WERI-Rb-1 (cell line): ENCODE data around the gene HSD17B13.

ENCODE experiments used
- DNase-seq: peaks from one replicate; pipeline ENCODE4 v3.0.0-alpha.2; 2020
- H3K27ac ChIP-seq: fragments of 250-450 bp; sonication (Bioruptor Pico); 2 replicates; pipeline ENCODE4 v1.5.1; 2020; ENCODE audit warnings: mild to moderate bottlenecking, moderate library complexity
- H3K27me3 ChIP-seq: fragments of 250-450 bp; sonication (Bioruptor Pico); 2 replicates; pipeline ENCODE4 v1.5.1; 2021; ENCODE audit warnings: mild to moderate bottlenecking, low read depth, moderate library complexity; ENCODE audit not compliant: insufficient read depth, severe bottlenecking
- H3K36me3 ChIP-seq: fragments of 250-450 bp; sonication (Bioruptor Pico); 2 replicates; pipeline ENCODE4 v1.5.1; 2020; ENCODE audit warnings: mild to moderate bottlenecking, moderate library complexity
- H3K4me3 ChIP-seq: 2 replicates; pipeline ENCODE4 v1.5.1; 2011; ENCODE audit warnings: low read depth, mild to moderate bottlenecking, control low read depth, low read length
- H3K9me3 ChIP-seq: fragments of 250-450 bp; sonication (Bioruptor Pico); 2 replicates; pipeline ENCODE4 v1.5.1; 2021; ENCODE audit warnings: mild to moderate bottlenecking, moderate library complexity; ENCODE audit not compliant: severe bottlenecking
- CTCF ChIP-seq: IDR thresholded peaks from 2 replicates; pipeline ENCODE4 v1.5.1; 2011; ENCODE audit warnings: low read depth, mild to moderate bottlenecking, control low read depth, inconsistent platforms, low read length

Gene HSD17B13

GRCh38 chr4:87322754-87323153 lies at the start of gene HSD17B13:
HSD17B13 (minus strand) TSS chr4:87322882; CDS start chr4:87322841, 41 bp downstream.
- Histone ChIP-seq H3K27ac (no peak within 1 kb of the TSS), H3K4me3 (no peak within 1 kb of the TSS), H3K36me3 (no peaks in the 10 kb centered on the region), H3K9me3 (no peaks in the 10 kb centered on the region), H3K27me3 (no peaks in the 10 kb centered on the region)
- DNase-seq: no peak
- TF ChIP-seq CTCF: no peak

GRCh38 chr4:87370068-87370467 lies 47.4 kb upstream of the HSD17B13 start:
- no peak for TF ChIP-seq CTCF
- H3K36me3 ChIP-seq: no peaks in the 10 kb centered on the region
- no peak overlapping the region for H3K4me3 ChIP-seq
- H3K27me3 ChIP-seq: no peaks in the 10 kb centered on the region
- no peaks in the 10 kb centered on the region for H3K9me3 ChIP-seq
- no peak for DNase-seq
- H3K27ac ChIP-seq: no peak overlapping the region

GRCh38 chr4:87366521-87367162 lies 44.0 kb upstream of the HSD17B13 start:
- Histone ChIP-seq H3K27me3 (no peaks in the 10 kb centered on the region), H3K9me3 (no peaks in the 10 kb centered on the region), H3K4me3 (no peak overlapping the region), H3K36me3 (no peaks in the 10 kb centered on the region), H3K27ac (no peak overlapping the region)
- no peak for TF ChIP-seq CTCF
- DNase-seq: no peak

- Histone ChIP-seq H3K9me3 (no peaks in the 10 kb centered on the region), H3K36me3 (no peaks in the 10 kb centered on the region), H3K4me3 (no peak overlapping the region), H3K27ac (no peak overlapping the region), H3K27me3 (no peaks in the 10 kb centered on the region)
- no peak for DNase-seq
- no peak for TF ChIP-seq CTCF
These were observed 42.7 kb upstream of the HSD17B13 start for GRCh38 chr4:87365348-87365747.

- H3K27ac ChIP-seq: no peak overlapping the region
- no peaks in the 10 kb centered on the region for H3K36me3 ChIP-seq
- no peaks in the 10 kb centered on the region for H3K9me3 ChIP-seq
- no peak for TF ChIP-seq CTCF
- H3K4me3 ChIP-seq: no peak overlapping the region
- no peaks in the 10 kb centered on the region for H3K27me3 ChIP-seq
- no peak for DNase-seq
These were observed 40.9 kb upstream of the HSD17B13 start for GRCh38 chr4:87363552-87363951.

GRCh38 chr4:87360338-87360935 lies 37.8 kb upstream of the HSD17B13 start:
- Histone ChIP-seq H3K36me3 (no peaks in the 10 kb centered on the region), H3K9me3 (no peaks in the 10 kb centered on the region), H3K27ac (no peak overlapping the region), H3K27me3 (no peaks in the 10 kb centered on the region), H3K4me3 (no peak overlapping the region)
- no peak for DNase-seq
- TF ChIP-seq CTCF: no peak
